K562 (cell line): ENCODE results near the gene ATP13A1. TPM values are rescaled to one million over a fixed set of nuclear protein-coding genes. Genes with fewer than 3 reads are reported as not detected.

Experiments used
- FOXA1 ChIP-seq: fragments of 450-650 bp; IDR thresholded peaks from 2 replicates; pipeline ENCODE4 v1.6.1; 2016; ENCODE audit warnings: mild to moderate bottlenecking, borderline replicate concordance
- KLF6 ChIP-seq: fragments of 250-450 bp; sonication (Bioruptor Pico); IDR thresholded peaks from 2 replicates; pipeline ENCODE4 v1.4.0; 2020; ENCODE audit warnings: mild to moderate bottlenecking, moderate library complexity, borderline replicate concordance
- MAFK ChIP-seq: IDR thresholded peaks from 2 replicates; pipeline ENCODE4 v1.6.1; 2011; ENCODE audit warnings: low read length, improper control_type of control experiment
- NCOA2 ChIP-seq, 2 experiments: fragments of 450-650 bp; IDR thresholded peaks; 2 replicates each; pipeline ENCODE4 v1.6.1; 2018; ENCODE audit warnings: mild to moderate bottlenecking in 2 of 2, moderate library complexity in 1 of 2; ENCODE audit not compliant: partially characterized antibody in 2 of 2
- NKRF ChIP-seq: fragments of 450-650 bp; IDR thresholded peaks from 2 replicates; pipeline ENCODE4 v1.6.1; 2016; ENCODE audit warnings: borderline replicate concordance
- PHF8 ChIP-seq: fragments of 200-600 bp; sonication (generic); IDR thresholded peaks from 2 replicates; pipeline ENCODE4 v1.6.1; 2012; ENCODE audit warnings: mixed run types, mild to moderate bottlenecking, inconsistent platforms, low read length, moderate library complexity, borderline replicate concordance
- PHTF2 ChIP-seq: fragments of 250-450 bp; sonication (Bioruptor Pico); IDR thresholded peaks from 2 replicates; pipeline ENCODE4 v1.5.0; 2021; ENCODE audit warnings: mild to moderate bottlenecking
- POLR2H ChIP-seq: IDR thresholded peaks from 2 replicates; pipeline ENCODE4 v1.6.1; 2016; ENCODE audit warnings: missing genetic modification characterization, low read depth, mild to moderate bottlenecking, control low read depth, missing compliant biosample characterization, moderate library complexity
- SMARCA4 ChIP-seq: fragments of 450-650 bp; IDR thresholded peaks from 2 replicates; pipeline ENCODE4 v1.6.1; 2016
- TAF1 ChIP-seq: IDR thresholded peaks from 2 replicates; pipeline ENCODE4 v1.6.1; 2011; ENCODE audit warnings: mild to moderate bottlenecking, low read length, moderate library complexity; ENCODE audit not compliant: insufficient read depth, control insufficient read depth, severe bottlenecking; ENCODE audit errors: extremely low read depth
- TBP ChIP-seq: optimal IDR thresholded peaks from 2 replicates; pipeline ENCODE3; 2011; ENCODE audit warnings: low read depth, low read length, improper control_type of control experiment
- XRCC3 ChIP-seq: fragments of 450-650 bp; IDR thresholded peaks from 2 replicates; pipeline ENCODE4 v1.6.1; 2017; ENCODE audit warnings: mild to moderate bottlenecking, moderate library complexity
- XRCC4 ChIP-seq: IDR thresholded peaks from one replicate; pipeline ENCODE4 v1.6.1; 2011; ENCODE audit not compliant: insufficient read depth, insufficient read length; ENCODE audit errors: extremely low read depth
- ZNF175 ChIP-seq: fragments of 200-800 bp; sonication (Bioruptor generic); IDR thresholded peaks from 2 replicates; pipeline ENCODE4 v1.6.1; 2016; ENCODE audit warnings: low read depth, mild to moderate bottlenecking, missing genetic modification characterization, missing compliant biosample characterization
- ZNF445 ChIP-seq: fragments of 250-450 bp; sonication (Bioruptor Pico); IDR thresholded peaks from 2 replicates; pipeline ENCODE4 v1.4.0; 2020; ENCODE audit warnings: low read depth, mild to moderate bottlenecking, moderate library complexity
- ZNF780A ChIP-seq: fragments of 250-450 bp; sonication (Bioruptor Pico); IDR thresholded peaks from 2 replicates; pipeline ENCODE4 v1.5.0; 2021; ENCODE audit warnings: mild to moderate bottlenecking
- polyA plus RNA-seq, 8 experiments: library from polyadenylated mRNA; depleted of rRNA in 4 of 8; stranded (reverse) in 5 of 8; unstranded in 3 of 8; fragments of >200 nt; fragmentation: Nextera tagmentation in 2 of 8; fragmentation: Illumina TruSeq in 1 of 8; extraction: Ambion mirVana in 2 of 8; extraction: Trizol in 1 of 8; gene quantifications; 2 replicates each; pipeline versions ENCODE4 v1.2.1 to v1.2.3, GENCODE V29; 2011 to 2014; ENCODE audit warnings: inconsistent platforms in 1 of 8, missing spikeins in 1 of 8
- total RNA-seq, 7 experiments: library from RNA; depleted of rRNA in 6 of 7; stranded (reverse); fragments of >200 nt in 6 of 7; fragmentation: Illumina TruSeq in 2 of 7; extraction: Trizol in 2 of 7; gene quantifications; 2 replicates each; pipeline versions ENCODE4 v1.2.1 to v1.2.3, GENCODE V29; 2011 to 2021; ENCODE audit warnings: low replicate concordance in 1 of 7
- TF ChIP-seq, protein P1 (sequence below): fragments of 250-450 bp; sonication (Bioruptor Pico); IDR thresholded peaks from 2 replicates; pipeline ENCODE4 v1.5.0; 2022; ENCODE audit warnings: mild to moderate bottlenecking
- TF ChIP-seq, protein P2 (sequence below): fragments of 450-650 bp; IDR thresholded peaks from 2 replicates; pipeline ENCODE4 v1.6.1; 2017; ENCODE audit warnings: antibody characterized with exemption
- TF ChIP-seq, protein P3 (sequence below): fragments of 250-450 bp; sonication (Bioruptor Pico); IDR thresholded peaks from 2 replicates; pipeline ENCODE4 v1.4.0; 2020; ENCODE audit warnings: mild to moderate bottlenecking

ATP13A1 gene
- total and polyA plus RNA-seq, 9 of the 15 experiments (the other 6 are each of a cell fraction or from before 2014, with no cell fraction given), result 0.90 to 83.8 (median 23.1) TPM

DNA sequence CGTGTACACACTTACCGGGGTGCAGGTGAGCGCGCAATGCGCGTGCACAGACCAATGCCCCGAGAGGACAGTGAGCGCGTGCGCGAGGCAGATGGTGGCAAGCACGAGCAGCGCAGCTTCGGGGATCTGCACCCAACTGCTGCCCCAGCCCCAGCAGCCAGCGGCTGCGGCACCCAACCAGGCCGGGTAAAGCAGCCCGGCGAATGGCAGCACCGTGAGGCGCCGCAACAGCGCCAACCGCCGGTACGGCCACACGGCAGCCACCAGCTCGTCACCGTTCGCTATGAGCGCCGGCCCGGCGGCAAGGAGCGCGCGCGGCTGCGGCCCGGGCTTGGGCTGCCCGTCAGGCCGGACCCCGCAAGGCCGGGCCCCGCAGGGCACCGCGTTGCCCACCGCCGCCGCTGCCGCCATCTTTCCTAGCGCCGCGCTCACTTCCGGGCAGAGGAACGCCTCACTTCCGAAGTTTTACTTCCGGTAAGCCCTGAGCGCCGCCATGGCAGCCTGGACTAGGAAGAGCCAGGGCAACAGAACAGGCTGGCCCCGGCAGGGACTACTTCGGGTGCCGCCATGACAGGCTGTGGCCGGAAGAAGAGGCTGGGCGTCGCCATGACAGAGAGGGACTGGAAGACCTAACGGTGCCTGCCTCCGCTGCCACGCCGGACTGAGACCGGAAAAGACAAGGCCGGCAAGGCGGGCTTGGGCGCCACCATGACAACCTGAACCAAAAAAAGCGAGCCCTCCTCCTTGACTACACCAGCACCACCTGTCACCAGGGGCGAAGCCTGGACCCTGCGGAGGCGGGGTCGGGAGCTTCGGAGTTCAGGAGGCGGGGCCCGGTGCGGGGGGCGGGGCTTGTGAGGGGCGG lies at the start of gene ATP13A1 (continued):
- TF ChIP-seq ZNF445 (CRISPR knock-in tag) (0 out of 2 replicates have a peak, but pooled peaks have one; percentile 67), PHF8 (peak; percentile 88; the same call in 1 of the 2 replicates), NKRF (peak; percentile 80; the same call in 1 of the 2 replicates), XRCC4 (no peak), ZNF780A (CRISPR knock-in tag) (no peak), TBP (peak; percentile 91), TAF1 (peak; percentile 93), NCOA2 (IDR thresholded peaks at IDR 0.05; ENCODE audit: partially characterized antibody in 2 of 2) (no peak), KLF6 (CRISPR knock-in tag) (peak; percentile 84; the same call in 1 of the 2 replicates), PHTF2 (CRISPR knock-in tag) (no peak), MAFK (no peak), XRCC3 (no peak), SMARCA4 (no peak), POLR2H (peak; percentile 82), FOXA1 (no peak), ZNF175 (peak; percentile 71; the same call in 1 of the 2 replicates)
- TF ChIP-seq, protein P1, sequence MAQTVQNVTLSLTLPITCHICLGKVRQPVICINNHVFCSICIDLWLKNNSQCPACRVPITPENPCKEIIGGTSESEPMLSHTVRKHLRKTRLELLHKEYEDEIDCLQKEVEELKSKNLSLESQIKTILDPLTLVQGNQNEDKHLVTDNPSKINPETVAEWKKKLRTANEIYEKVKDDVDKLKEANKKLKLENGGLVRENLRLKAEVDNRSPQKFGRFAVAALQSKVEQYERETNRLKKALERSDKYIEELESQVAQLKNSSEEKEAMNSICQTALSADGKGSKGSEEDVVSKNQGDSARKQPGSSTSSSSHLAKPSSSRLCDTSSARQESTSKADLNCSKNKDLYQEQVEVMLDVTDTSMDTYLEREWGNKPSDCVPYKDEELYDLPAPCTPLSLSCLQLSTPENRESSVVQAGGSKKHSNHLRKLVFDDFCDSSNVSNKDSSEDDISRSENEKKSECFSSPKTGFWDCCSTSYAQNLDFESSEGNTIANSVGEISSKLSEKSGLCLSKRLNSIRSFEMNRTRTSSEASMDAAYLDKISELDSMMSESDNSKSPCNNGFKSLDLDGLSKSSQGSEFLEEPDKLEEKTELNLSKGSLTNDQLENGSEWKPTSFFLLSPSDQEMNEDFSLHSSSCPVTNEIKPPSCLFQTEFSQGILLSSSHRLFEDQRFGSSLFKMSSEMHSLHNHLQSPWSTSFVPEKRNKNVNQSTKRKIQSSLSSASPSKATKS, result no peak
- TF ChIP-seq, protein P2, sequence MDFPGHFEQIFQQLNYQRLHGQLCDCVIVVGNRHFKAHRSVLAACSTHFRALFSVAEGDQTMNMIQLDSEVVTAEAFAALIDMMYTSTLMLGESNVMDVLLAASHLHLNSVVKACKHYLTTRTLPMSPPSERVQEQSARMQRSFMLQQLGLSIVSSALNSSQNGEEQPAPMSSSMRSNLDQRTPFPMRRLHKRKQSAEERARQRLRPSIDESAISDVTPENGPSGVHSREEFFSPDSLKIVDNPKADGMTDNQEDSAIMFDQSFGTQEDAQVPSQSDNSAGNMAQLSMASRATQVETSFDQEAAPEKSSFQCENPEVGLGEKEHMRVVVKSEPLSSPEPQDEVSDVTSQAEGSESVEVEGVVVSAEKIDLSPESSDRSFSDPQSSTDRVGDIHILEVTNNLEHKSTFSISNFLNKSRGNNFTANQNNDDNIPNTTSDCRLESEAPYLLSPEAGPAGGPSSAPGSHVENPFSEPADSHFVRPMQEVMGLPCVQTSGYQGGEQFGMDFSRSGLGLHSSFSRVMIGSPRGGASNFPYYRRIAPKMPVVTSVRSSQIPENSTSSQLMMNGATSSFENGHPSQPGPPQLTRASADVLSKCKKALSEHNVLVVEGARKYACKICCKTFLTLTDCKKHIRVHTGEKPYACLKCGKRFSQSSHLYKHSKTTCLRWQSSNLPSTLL, result no peak
- TF ChIP-seq, protein P3, sequence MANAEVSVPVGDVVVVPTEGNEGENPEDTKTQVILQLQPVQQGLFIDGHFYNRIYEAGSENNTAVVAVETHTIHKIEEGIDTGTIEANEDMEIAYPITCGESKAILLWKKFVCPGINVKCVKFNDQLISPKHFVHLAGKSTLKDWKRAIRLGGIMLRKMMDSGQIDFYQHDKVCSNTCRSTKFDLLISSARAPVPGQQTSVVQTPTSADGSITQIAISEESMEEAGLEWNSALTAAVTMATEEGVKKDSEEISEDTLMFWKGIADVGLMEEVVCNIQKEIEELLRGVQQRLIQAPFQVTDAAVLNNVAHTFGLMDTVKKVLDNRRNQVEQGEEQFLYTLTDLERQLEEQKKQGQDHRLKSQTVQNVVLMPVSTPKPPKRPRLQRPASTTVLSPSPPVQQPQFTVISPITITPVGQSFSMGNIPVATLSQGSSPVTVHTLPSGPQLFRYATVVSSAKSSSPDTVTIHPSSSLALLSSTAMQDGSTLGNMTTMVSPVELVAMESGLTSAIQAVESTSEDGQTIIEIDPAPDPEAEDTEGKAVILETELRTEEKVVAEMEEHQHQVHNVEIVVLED (CRISPR knock-in tag), result peak; percentile 66
